Measurements from ENCODE around the gene PROP1.
A peak's percentile ranks its signal among the peaks of the same experiment; 100 is the strongest.
"Not testable (repeated sequence)": the region's sequence is repeated elsewhere in the genome, so short reads cannot be mapped to it uniquely, and the experiment has no call there.

PROP1 gene

DNA sequence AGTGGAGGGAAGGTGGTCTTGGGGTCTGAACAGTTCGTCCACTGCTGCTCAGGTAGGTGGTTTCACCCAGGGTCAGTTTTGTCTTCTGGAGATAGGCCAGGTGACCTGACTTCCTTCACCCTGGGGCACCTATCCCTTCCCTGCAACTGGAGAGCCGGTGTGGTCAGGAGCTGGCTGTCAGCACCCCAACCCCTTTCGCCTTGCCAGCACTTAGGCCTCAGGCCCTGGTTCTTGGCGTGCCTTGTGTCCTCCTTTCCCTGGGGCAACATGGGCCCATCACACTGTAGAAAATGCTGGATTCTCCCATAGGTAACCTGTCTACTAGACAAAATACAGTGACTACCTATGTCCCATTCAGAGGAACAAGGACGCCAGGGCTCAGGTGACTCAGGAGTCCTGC, 13.1 kb downstream of the PROP1 start:
- DNase-seq (ENCODE audit: insufficient read length, low spot score) = no peak
- no peak for FAIRE-seq

DNA sequence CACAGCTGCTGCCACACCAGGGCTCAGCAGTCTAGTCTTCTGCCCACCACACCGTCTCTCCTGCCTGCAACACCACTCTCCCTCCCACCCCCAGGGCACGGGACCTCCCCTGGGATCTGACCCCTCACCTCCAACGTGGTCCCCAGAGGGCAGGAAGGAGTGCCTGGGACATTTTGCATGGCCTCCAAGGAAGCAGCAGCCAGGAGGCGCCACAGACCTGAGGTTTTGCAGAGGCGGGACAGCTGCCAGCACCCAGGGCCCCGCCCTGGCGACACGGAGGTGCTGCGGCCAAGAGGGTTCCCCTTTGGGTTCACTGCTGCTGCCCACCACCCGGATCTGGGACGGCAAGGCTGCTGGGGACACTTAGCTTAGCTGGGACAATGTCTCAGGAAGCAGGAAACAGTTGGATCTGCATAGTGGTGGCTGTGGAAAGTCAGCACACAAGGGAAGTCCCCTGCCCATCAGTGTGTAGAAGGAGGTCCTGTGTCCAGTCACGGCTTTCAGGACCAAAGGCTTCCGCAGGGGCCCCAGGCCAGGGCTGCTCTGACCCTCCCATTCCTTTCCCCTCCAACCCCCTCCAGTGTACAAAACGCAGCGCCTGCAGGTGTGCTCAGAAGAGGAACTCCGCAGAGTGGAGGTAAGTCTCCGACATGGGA, 13.8 kb downstream of the PROP1 start:
- no peak for DNase-seq (ENCODE audit: insufficient read length, low spot score)

DNA sequence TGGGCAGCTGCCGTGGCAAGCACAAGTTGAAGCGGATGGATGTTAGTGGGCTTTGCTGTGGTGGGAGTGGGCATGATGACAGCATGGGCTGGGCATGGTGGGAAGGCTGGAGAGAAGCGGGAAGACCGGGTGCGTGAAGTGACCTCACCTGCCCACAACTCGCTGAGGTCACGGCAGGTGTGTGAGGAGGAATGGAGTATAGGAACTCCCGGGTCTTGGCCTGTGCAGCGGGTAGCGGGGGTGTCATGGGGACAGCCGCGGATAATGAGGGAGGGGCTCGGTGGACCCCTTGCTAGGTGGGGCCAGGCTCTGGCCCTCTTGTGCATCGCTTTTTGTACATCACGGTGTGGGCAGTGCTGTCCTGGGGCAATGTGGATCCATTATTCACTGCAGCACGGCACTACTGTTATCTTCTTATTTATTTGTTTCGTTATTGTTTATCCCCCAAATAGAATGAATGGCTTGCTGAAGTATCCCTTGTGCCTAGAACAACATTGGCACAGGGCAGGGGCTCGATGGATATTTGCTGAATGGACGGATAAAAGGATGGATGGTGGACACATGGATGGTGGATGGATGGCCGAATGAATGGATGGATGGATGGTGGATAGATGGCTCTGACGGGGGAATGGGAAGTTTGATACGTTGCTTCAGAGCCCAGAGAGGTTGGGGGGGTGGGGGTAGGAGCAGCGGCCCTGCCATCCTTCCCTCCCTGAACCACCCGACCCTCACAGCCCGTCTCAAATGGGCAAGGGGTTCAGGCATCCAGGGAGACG, 14.6 kb downstream of the PROP1 start:
- FAIRE-seq (no peak), DNase-seq (ENCODE audit: insufficient read length, low spot score) (no peak)

More for the DNA sequence above, 13.8 kb downstream of the PROP1 start:
- FAIRE-seq = no peak

DNA sequence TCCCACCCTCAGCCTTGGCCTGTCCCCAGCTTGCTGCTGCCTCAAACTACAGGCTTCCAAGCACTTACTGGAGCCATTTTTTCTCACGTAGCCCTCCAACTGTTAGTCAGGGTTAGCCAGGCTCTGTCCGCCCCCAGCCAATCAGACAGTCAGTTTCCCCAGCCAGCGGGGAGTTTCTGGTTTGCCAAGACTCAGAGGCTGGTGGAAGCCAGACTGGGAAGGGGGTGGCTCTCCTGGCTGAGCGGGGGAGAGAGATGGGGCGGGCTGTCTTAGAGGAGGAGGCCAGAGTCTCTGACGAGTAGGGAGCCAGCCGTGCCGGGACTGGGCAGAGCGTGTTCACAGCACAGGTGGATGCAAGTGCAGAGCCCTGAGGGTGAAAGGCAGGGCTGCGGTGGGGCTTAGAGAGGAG, 15.3 kb downstream of the PROP1 start:
- FAIRE-seq (no peak), DNase-seq (ENCODE audit: insufficient read length, low spot score) (no peak)

DNA sequence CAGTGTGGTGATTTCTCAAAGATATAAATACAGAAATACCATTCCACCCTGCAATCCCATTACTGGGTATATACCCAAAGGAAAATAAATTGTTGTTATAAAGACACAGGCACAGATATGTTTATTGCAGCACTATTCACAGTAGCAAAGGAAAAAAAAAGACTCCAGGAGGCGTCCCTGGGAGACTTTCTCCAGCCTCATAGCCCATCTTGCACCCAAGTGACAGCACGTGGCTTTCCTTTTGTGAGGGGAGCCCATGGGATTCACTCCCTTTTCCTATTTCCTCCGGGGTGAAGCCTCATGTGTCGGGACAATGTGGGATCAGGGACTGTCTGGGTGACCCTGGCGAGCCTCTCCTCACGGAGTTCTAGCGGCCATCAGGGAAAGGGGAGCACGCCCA, 18.4 kb downstream of the PROP1 start:
- FAIRE-seq; DNase-seq (ENCODE audit: insufficient read length, low spot score): not testable (repeated sequence)

DNA sequence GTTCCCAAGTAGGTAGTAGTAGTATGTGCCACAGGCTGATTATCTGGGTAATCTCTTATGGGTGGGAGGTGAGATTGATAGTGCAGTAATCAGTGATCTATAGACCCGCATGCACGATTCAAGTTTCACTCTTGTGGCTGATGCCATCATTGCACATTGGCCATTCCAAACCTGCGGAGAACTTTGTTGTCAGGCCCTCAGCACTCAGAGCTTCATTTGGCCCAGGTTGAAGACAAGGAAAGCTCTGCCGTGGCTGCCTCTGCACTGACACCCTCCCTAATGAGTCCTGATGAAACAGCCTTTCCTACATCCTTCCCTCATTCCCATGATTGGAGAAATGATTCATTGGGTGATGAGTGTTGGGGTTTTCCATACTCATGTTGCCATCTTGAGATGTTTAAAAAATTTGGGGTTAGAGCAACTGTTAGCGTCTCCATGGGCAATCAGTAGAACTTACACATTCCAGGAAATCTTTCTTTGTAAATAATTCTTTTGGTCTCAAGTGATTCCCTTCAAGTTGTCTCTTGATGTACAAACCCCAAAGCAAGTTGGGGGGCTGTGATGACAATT, 22.9 kb downstream of the PROP1 start:
- no peak for DNase-seq (ENCODE audit: insufficient read length, low spot score)
- no peak for FAIRE-seq

DNA sequence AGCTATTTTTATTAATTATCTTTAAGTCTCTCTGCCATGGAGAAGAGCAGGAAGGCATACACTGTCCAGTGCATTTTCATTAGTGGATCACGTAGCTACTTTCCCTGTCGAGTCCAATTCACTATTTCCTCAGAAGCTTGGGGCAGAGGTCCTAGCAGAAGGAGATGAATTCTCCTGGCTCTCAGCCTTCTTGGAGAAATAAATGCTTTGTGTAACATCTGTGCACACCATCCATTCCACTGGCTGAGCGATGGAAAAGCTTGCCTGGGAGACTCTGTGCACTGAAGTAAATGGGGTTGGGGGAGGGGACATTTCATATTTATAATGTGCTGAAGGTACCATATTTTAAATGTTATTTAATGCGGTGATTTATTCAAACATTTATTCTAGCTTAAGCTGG, 23.4 kb downstream of the PROP1 start:
- FAIRE-seq (no peak), DNase-seq (ENCODE audit: insufficient read length, low spot score) (no peak)

DNA sequence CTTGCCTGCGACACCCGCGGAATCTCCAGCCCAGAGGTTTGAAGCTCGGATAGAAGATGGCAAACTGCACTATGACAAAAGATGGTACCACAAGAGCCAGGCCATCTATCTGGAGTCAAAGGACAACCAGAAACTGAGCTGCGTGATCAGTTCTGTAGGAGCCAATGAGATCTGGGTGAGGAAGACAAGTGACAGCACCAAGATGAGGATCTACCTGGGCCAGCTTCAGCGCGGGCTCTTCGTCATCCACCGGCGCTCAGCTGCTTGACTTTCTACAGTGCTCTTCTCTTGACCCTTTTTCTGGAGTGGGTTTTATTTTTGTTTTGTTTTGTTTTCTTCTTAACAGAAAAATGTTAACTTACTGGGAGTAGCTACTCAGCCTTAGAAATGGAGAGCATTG, 24.0 kb downstream of the PROP1 start:
- FAIRE-seq; DNase-seq (ENCODE audit: insufficient read length, low spot score): not testable (repeated sequence)

DNA sequence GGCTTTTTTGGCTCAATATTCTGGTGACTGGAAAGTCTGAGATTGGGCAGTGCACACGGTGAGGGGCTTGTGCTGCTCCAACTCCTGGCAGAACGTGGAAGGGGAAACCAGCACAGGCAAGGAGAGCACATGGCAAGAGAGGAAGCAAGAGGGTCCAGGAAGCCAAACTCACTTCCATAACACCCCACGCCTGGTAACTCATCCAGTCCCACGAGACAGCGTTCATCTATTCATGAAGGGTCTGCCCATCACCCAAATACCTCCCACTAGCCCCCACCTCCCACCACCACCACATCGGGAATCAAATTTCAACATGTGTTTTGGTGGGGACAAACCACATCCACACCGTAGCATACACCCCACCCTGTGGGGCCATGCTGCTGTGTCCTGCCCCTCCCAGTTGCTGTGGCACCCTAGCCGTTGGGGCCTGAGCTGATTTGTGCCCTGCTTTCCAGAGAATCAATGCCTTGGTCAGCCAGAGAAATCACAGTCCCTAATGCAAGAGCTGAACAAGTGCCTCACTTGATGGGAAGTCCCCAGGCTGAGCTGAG, 27.3 kb downstream of the PROP1 start:
- DNase-seq (ENCODE audit: insufficient read length, low spot score) (no peak), FAIRE-seq (no peak)

DNA sequence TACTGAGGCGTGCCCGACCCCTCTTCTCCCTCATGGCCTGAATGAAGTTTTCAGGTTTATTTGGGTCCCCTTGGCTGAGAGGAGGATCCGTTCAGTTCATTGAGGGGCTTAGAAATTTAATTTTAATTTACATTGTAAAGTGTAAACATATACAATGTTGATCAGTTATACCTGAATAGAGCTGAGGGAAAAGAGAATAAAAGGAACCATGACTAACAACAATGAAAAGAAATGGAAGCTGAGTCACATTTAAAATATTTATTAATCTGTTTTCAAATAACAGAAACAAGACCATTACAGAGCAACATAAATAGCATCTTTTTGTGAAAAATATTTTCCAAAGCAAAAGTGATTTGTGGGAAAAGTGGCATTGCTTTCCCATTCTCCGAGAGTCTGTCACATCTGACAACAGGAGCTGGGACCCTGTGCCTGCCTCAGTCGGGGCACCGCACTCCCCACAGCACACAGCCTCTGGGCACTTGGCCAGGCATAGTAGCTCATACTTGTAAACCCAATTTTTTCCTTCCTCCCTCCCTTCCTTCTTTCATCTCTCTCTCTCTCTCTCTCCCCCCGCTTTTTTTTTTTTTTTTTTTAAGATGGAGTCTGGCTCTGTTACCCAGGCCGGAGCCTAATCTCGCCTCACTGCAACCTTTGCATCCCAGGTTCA, 28.7 kb downstream of the PROP1 start:
- DNase-seq (ENCODE audit: insufficient read length, low spot score) (no peak), FAIRE-seq (no peak)

DNA sequence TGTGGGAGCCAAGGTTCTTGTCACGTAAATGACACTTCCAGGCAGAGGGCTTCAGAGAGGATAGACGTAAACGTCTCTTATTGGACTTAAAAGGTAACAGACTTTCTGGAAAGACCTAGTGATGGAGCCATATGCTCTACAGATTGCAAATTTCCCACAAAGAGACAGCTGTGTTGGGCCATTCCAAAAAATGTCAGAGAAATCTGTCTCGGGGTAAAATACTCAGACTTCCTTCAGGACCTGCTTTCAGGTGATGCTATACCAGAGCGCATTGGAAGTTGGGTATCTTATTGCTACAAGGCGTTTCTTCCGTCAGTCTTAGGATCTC, 29.2 kb downstream of the PROP1 start:
- FAIRE-seq (no peak), DNase-seq (ENCODE audit: insufficient read length, low spot score) (no peak)

DNA sequence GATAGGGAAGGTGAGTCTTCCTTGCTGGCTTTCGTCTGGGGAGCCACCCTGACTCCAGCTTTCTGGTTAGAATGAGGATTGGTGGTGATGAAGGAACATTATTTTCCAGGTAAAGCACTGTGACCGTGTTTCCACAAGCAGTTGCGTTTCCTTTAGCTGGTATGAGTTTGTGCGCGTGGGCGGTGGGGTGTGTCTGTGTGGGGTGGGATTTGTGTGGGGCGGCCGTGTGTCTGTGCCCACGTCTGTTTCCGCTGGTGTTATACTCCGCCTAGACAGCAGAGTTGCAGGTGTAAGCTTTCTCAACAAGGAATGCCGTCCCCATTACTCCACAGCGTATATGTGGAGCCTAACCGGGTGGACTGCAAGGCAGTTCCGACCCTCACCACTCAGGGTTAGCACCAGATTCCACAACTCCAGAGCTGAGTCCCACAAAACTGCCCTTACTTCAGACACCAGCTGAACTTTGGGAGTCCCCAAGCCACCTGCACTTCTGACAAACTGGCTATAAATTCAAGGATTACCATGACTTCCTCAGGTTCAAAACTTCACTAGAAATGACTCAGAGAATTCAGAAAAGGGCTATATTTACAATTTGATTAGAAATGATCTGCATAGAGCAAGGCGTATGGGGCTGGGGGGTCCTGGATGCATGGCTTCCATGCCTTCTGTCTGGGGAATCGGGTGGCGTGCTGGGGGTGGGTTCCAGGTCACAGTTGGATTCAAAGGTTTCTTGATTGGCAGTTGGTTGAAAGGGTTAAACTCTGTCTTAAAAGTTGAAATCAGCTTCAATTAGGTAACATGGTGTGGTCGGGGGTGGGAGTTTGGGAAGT, 29.8 kb downstream of the PROP1 start:
- DNase-seq (ENCODE audit: insufficient read length, low spot score) (no peak), FAIRE-seq (no peak)

DNA sequence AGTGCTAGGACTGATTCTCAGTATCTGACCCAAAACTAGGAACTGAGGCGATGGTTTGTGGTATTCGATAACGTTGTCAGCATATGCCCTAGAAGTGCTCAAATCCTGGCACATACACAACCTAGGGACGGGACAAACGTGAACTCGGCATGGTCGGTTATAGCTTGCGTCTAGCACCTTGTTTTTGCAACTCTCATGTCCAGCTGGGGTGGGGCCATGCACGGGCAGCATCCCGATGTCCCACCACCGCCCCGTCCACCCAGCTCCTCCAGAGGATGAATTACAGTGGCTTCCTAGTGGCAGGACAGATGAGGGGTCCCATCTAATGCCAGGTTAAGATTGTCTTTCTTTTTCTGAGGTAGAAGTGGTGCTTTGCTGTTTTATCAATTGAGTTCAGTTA, 31.6 kb downstream of the PROP1 start:
- DNase-seq (ENCODE audit: insufficient read length, low spot score) (no peak), FAIRE-seq (no peak)

DNA sequence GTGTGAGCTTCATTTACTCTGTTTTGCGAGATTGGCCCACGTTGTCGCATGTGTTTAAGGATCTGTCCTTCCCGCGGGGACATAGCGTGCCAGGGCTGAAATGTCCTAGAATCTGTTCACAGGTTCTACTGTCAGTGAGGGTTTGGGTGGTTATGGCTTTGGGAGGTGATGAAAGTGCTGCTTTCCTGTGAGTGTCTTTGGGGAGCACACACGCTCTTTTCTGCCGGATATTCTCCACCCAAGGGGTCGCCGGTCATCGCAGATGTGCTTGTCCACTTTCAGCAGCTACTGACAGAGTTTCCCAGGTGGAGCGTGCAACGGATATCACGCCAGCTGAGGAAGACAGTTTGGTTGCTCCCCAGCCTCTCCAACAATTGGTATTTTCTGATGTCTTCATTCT, 32.1 kb downstream of the PROP1 start:
- no peak for DNase-seq (ENCODE audit: insufficient read length, low spot score)
- no peak for FAIRE-seq

DNA sequence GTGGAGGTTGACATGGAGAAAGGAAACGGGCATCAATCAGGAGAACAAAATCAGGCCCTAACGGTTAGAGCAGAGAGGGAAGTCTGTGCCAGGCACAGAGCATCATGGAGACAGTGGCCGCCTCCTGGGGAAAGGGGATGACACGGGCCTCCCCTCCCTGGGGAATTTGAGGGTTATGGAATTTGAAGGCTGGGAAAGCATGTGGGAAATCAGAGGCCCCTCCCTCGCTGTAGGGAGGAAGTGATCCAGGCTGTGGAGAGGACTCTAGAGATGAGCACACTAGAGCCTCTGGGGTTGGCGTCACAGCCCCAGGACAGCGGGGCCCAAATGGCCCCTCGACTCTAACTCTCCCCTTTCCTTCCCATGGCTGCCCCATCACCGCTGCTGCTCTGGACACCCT, 36.7 kb downstream of the PROP1 start:
- no peak for FAIRE-seq
- no peak for DNase-seq (ENCODE audit: insufficient read length, low spot score)

DNA sequence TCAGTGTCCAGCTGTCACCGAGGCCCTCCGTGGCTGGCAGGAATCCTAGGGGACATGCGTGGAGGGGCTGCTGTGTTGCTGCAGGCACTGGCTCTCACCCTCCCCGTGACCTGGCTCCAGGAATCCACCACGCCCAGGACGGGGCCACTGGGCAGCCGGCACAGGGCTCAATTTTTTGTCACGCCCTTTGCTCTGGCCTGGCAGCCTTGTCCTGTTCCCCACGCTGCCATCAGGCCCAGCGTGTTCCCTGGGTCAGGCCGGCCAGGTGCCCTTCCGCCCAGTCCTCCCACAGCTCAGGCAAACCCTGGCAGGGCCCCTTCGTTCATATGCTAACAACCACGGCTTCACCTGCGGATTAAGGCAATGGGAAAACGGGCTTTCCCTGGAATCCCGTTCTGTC, 37.3 kb downstream of the PROP1 start:
- DNase-seq (ENCODE audit: insufficient read length, low spot score) (no peak), FAIRE-seq (no peak)

DNA sequence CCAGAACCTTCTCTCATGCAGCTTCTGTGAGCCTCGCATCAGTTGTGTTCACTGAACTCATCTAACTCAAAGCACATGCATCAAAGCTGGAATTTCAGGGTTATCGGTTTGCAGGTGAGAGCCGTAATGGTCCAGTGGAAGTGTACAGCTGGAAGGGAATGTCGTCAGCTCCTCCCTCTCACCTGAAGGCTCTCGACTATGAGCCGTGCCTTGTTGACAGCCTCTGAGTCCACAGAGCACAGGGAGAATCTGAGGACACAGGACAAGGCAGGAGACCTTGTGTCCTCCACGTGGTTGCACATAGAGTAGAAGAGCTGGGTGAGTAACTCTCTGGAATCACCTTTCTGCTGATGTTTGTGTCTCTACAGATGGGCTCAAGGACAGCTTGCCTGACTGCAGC, 38.8 kb downstream of the PROP1 start:
- FAIRE-seq = no peak
- DNase-seq (ENCODE audit: insufficient read length, low spot score) = no peak

DNA sequence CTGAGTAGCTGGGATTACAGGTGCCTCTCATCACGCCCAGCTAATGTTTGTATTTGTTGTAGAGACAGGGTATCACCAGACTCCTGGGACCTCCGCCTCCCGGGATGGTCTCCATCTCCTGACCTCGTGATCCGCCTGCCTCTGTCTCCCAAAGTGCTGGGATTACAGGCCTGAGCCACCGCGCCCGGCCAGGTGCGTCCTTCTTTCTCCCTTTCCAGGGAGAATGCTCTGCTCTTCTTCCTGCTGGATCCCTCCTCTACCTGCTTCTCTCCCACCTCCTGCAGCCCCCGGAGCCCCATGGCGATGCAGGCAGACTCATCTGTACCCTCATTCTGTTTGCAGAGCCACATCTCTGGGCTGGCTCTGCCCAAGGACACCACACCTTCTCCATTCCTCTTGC, 42.9 kb downstream of the PROP1 start:
- DNase-seq (ENCODE audit: insufficient read length, low spot score); FAIRE-seq: not testable (repeated sequence)

DNA sequence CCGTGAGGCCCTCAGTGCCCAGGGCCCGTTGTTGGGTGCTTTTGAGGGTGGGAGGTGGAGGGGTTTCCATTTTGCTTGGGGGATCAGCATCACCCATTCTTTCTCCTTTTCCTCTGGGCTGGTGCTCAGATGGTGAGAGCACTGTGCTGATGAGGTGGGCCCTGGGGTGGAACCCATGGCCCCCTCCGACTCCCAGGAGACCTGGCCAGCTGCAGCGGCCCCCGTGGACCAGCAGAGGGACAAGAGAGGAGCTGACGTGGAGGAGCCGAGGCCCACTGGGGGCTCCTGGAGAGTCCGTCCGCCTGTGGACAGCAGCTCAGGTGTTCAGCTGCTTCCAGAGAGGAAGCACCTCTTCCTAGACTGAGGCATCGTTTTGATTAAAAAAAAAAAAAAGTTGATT, 46.4 kb downstream of the PROP1 start:
- not testable (repeated sequence) for FAIRE-seq; DNase-seq (ENCODE audit: insufficient read length, low spot score)

DNA sequence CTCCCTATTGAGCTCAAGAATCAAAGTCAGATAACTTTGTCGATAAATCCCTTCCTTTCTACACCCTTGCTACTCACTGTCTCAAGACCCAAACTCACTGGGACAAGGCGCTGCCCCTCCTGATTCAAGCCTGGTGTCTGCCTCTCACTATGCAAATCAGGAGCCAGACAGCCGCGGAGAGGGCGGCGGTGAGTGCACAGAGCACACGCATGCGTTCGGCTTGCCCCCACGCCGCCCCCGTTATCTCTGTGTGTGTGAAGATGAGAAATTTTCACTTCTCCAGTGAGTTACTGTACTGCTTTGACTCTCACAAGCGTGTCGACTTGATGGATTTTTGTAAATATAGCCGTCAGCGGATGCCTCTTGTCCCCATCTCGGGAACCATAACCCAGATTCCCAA, 47.0 kb downstream of the PROP1 start:
- FAIRE-seq = peak; percentile 89
- DNase-seq (ENCODE audit: insufficient read length, low spot score) = not testable (repeated sequence)

Measured in GM19239 (cell line).